HG03469 (cell line): ENCODE data around the gene DNAJB13.
A peak's percentile ranks its signal among the peaks of the same experiment; 100 is the strongest.
"Not testable (repeated sequence)": the region's sequence is repeated elsewhere in the genome, so short reads cannot be mapped to it uniquely, and the experiment has no call there.

ENCODE experiments used
- ATAC-seq: cut with Tn5 transposase; IDR thresholded peaks from one replicate; pipeline ENCODE4 v1.9.1; 2021; ENCODE audit warnings: mild to moderate bottlenecking, moderate library complexity, moderate number of reproducible peaks; ENCODE audit not compliant: unreplicated experiment

DNAJB13 gene

DNA sequence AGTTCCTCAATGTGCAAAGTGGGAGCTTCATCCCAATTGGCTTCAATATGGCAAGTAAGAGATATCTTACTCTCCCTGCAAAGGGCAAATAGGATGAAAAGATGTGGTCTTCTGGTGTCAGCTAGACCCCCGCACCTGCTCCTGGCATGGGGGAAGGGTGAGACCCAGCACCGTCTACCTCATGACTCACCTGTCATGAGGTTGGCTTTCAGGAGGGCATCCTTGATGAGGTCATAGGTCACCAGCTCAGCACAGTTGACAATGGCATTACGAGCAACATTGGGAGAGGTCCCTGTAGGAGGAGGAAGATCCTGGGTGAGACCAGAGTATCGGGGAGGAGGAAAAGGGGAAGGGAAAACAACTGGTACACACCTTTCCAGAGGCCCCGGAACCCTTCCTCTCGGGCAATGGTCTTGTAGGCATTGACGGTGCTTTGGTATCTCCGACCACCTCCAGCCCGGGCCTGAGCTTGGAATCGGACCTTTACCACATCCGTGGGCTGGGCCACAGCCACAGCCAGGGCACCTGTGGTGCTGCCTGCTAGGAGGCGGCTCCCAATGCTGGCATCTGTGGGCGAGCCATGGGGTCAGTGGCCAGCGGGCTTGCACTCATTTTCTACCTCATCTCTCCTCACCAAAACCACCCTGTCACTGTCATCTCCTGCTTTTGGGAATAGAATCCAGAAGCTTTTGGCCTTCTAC is 25.8 kb downstream of the DNAJB13 start:
- ATAC-seq: no peak

DNA sequence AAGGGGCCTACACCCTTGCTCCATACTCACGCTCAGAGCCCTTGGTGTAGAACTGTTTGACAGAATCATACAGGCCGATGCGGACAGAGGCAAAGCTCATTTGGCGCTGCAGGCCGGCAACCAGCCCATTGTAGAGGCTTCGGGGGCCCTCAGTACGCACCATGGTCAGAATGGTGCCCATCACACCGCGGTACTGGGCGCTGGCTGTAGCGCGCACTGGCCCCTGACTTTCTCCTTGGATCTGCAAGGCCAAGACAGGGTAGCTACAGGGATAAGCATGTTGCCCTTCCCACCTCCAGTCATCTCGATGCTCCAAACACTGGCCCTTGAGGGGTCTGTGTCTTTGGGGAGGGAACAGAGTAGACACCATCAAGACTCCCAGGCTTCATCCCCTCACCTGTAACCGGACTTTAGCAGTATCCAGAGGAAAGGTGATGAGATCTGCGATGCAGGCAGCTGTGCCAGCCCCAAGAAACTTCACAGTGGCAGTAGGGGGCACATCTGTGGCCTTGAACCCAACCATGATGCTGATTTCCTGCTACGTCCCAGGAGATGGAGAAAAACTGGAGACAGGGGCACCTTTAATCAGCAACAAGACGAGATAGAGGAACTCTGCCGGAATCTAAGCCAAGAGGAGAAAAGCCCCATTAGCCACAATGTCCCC is 27.2 kb downstream of the DNAJB13 start:
- no peak for ATAC-seq

DNA sequence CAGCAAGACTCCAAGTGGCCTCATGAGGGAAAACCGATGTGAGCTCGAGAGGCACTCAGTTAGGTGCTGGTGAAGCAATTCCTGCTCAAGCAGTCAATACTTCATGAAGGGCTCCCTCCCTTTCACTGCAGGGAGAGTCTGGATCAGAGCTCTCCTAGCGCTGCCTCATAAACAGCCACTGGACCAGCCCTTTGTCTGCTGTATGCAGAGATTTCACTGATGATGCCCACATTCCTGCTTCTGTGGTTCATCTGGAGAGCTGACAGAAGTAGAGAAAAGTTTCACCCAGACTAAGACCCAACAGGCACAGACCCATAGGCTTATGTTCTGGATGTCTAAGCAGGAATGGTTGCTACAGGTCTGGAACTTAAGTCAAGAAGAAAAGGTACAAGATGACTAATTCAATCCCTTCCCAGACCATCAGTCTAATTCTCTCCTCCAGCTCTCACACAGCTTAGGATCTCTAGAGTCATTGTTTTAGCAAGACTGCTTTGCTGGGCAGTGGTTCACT is 27.8 kb downstream of the DNAJB13 start:
- no peak for ATAC-seq

DNA sequence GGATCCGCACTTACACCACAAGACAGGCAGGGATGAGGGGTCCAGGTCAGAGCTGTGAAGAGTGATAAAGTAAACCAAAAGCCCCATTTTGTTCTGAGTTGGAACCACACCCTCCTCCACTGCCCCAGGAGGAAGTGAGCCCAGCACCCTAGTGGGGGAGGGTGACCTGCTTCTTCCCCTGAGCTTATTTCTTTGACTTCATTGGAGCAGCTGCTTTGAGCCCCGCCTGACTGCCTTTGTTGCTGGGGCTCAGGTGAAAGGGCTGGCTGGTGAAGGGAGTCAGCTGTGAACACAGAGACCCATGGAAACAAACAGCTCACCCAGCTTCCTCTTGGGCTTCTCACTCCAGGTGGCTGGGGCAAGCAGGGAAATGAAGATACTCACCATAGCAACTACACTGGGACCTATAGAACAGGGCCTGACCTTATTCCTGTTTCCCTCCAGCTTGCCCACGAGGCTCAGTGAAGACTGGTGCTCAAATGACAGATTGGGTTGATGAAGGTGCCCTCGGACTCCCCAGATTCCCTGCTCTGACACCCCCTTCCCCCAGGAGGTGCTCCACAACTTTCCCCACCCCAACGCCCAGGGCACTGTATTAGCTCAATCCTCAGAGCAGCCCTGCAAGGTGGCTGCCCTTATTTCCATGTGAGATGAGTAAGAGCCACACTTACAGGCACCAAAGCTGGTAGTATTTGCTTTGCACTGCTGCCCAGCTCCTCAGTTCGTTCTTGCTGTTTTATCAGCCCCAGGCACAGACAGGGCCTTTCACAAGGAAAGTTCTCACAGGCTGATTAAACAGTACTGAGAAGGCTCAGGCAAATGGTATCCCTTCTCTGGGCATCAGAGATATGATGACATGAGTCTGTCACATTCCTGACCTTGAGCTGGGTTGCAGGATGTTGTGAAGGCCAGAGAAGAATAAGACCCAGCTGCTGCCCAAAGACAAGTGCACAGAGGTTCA is 29.5 kb downstream of the DNAJB13 start:
- peak; percentile 32 for ATAC-seq

DNA sequence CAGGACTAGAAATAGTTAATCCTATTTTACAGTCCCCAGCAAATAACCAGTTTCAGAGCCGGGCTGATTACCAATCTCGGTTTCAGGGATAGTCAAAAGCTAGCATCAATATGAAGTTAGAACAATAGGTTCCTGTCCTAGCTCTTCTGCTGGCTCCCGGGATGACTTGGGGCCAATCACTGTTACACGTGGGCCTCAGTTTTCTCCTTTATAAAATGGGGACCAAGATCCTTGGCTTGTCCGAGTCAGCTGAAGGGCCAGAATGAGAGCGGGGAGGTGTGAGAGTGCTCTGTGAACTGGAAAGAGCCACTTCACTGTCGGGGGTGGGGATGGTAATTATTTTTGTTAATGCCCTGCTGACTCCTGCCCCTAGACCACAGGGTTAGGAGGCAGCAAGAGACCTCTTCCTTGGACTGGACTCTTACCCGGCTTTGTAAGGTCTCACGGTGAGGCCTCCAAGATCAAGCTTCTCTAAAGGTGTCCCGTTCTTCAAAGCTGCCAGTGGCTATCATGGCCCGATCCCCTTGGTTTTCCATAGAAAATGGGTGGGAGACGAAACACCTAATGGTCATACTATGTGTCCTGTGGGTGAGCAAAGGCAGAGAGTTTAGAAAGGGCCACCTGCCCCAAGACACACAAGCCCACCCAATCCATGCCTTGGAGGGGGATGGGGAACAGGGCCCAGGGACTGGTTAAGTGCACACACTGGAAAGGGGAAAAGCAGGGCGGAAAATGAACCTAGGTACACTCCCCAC is 30.4 kb downstream of the DNAJB13 start:
- ATAC-seq: no peak

DNA sequence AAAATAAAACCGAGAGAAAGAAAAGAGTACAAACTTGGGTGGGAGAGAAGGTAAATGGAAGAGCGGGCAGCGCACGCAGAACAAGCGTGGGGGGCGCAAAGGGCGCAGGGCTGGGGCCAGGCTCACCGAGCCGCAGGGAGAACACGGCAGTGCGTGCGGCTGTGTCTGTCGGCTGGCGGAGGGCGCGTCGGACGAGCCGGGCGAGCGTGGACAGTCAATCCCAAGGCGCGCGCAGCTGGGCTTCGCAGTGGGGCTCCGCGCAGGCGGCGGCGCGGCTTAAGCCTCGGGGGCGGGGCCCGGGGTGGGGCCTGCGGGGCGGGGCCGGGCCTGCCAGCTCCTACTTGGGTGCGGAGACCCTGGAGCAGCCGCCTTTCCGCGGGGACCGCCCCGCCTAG is 31.8 kb downstream of the DNAJB13 start, which contains the start of gene UCP2:
UCP2 (minus strand) TSS at position 249 of the 395 bp plus-strand sequence. CDS start 4,465 bp downstream, outside the sequence.
- peak; percentile 25 for ATAC-seq

DNA sequence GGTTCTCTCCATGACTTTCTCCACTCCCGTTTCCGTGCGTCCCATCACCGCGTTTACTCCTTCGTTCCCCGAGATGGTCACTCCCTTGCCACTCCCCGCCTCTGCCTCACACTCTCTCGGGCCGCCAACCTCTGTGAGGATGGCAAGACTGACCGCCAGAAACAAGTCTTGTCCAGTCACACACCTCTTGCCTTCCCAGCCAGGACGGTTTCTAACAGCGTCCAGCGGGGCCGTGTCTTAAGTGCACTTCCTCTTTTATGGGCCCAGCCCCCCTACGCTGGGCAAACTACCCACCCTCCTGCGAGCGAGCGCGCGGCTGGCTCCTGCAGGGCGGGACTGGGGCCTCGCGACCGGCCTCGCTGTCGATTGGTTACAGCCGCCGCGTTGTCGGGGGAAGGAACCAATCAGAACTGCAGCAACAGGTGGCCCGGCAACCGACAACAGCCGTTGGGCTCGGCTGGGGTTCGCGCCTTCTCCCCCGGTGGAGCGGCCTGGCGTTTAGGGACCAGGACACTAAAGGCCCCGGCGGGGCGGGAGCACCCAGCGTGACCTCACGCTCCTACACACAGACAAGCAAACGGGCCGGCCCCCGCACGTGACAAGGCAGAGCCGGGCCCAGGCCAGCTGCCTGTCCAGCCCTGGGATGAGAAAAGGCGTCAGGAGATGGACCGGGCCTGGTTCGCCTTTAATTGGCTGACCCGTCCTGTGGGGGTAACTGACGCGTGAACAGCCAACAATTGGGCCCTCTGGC is 32.3 kb downstream of the DNAJB13 start:
- ATAC-seq: peak; percentile 33

DNA sequence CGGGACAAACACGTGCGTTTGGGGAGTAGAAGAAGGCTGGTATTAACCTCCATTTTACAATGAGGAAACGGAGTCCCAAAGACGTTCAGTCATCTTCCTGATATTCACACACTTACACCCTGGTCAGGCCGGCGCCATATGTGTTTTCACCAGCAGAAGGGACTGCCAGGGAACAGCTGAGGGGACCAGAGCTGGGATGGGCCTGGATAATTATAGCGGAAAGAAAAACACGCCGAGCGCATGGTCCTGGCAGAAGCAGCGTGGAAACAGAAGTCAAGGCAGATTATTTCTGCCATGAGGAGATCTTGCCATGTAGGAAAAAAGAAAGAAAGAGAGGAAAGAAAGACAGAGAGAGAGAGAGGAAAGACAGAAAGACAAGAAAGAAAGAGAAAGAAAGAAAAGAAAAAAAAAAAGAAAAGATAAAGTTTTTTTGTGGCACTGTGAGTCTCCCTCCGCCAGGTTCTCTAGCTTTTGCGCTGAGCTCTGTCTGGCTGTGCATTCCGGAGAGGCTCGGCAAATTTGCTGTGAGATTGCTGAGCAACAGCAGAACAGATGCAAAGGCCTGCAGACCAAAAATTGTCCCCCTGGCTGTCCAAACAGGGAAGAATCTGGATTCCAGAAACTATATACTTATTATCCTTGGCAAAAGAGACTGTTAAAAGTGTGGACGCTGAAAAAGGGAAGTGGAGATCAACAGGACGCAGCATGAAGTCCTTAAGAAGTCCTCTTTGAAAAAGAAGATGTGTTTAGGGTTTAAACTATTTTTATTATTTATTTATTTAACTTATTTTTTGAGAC is 33.1 kb downstream of the DNAJB13 start:
- no peak for ATAC-seq

DNA sequence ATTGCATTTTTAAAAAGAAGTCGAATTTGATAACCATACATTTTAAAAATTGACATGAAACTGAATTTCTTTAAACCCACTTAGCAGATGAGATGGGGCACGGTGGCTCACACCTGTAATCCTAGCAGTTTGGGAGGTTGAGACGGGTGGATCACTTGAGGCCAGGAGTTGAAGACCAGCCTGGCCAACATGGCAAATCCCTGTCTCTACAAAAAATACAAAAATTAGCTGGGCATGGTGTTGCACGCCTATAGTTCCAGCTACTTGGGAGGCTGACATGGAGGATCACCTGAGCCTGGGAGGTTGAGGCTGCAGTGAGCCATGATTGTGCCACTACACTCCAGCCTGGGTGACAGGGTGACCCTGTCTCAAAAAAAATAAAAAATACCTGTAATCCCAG is 34.8 kb downstream of the DNAJB13 start:
- ATAC-seq: not testable (repeated sequence)

DNA sequence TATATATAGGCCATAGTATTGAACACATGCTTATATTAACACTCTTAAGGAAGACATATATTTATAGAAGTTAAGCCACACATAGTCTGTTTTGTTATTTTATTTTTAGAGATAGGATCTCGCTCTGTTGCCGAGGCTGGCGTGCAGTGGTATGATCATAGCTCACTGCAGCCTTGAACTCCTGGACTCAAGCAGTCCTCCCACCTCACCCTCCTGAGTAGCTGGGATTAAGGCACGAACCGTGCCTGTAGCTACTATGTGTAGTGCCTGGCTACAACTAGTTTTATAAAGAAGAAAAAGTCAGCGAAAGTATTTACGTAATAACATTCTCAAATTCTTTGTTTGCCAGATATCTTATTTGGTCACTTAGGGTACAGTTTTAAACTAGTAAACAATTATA is 37.4 kb downstream of the DNAJB13 start:
- ATAC-seq: no peak

DNA sequence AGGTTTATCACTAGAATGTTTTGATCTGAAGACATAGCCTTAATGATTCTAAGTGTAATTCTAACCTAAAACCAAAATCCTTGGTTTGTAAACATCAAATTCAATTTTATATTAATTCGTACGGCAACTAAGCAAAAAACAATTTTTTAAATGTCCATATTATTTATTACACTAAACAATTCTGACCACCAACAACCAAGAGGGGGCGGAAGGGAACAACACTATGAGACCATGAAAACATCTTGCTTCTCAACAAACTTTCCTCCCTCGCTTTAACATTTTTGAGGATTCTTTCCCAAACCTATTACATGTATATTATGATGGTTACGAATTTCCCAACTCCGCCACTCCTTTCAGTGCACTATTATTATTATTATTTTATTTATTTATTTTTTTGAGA is 38.3 kb downstream of the DNAJB13 start:
- ATAC-seq: no peak

DNA sequence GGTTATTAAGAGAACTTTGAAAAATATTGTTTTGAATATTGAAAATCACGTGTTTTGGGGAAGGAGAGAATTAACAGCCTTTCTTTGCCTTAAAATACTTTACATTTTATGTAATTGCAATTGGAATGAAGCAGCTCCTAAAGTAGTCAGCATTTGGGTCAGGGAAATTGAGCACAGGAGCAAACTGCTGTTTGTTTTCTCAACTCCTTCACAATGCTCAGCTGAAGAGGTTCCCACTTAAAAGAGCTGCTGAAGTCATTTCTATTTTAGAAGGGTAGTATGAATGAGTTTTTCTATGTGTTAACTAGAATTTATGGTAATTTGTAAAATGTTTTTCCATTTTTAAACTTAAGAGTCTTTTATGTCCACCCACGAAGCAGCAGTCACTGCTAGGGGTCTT is 39.9 kb downstream of the DNAJB13 start:
- ATAC-seq: no peak

DNA sequence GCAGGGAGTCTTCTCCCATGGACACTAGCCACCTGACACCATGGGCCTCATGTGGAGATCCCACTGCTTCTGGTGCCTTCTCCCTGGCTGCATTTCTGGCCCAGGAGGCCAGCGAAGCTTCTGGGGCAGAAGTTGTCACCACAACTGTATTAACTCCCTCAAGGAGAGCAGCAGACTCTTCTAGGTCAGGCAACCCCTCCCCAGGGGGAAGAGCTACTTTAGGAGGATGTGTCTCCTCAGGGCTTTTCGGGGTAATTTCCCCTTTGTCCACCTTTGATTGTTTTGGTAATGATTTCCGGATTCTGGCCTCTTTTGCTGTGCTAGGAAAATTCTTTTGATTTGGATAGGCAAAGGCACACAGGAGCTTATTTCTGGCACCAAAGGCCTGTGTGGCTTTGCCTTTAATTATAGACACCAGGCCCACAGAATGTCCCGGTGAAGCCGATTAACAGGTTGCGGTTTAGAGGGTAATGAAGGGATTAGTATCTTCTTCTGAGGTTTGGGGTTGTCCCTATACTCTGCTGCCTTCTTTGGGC is 40.7 kb downstream of the DNAJB13 start:
- ATAC-seq: no peak

DNA sequence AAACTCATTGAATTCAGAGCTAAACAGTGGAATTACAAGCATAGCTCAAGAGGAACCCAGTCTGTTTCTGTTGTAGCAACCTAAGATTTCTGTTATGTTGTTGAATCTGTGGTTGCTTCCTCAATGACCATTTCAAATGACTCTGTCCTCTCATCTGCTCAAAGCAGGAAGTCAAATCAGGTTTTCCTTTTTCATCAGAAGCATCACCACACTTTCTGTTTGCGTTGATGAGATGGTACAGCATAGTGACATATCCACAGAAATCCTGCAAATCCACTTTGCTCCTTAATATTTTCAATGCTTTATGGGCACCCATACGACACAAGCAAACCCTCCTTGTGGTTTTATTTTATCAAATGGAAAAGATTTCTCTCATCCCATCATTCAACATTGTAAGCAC is 44.4 kb downstream of the DNAJB13 start:
- ATAC-seq: no peak

DNA sequence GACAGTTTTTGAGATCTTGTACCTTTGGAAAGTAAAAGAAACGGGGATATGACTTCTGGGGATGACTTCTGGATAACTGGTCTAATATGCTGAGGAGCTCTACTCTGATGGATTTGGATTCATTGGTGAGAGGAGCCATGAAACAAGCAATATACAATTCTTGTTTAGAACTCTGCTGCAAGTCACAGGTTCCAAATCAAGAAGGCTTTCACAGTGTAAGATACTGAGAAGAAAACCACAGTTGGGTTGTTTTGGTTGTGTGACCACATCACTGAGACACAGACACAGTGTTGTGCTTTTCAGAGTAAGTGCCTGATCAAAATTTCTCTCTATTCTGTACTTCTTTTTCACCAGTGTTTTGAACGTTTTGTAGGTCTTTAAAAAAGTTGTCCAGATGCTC is 44.9 kb downstream of the DNAJB13 start:
- ATAC-seq: no peak

DNA sequence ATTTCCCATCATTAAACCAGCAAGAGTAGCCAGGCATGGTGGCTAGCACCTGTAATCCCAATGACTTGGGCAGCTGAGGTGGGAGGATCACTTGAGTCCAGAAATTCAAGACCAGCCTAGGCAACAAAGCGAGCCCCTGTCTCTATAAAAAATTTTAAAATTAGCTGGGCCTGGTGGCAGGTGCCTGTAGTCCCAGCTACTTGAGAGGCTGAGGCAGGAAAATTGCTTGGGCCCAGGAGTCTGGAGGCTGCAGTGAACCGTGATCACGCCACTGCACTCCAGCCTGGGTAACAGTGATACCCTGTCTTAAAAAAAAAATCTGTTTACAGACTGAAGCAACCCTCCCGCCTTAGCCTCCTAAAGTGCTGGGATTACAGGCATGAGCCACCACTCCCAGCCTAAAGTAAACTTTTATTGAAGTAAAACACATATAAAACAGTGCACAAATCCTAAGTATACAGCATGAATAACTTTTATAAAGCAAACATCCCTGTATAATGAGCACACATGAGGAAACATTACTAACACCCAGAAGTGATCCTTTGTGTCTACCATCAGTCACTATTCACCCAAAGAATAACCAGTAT is 45.4 kb downstream of the DNAJB13 start:
- no peak for ATAC-seq

DNA sequence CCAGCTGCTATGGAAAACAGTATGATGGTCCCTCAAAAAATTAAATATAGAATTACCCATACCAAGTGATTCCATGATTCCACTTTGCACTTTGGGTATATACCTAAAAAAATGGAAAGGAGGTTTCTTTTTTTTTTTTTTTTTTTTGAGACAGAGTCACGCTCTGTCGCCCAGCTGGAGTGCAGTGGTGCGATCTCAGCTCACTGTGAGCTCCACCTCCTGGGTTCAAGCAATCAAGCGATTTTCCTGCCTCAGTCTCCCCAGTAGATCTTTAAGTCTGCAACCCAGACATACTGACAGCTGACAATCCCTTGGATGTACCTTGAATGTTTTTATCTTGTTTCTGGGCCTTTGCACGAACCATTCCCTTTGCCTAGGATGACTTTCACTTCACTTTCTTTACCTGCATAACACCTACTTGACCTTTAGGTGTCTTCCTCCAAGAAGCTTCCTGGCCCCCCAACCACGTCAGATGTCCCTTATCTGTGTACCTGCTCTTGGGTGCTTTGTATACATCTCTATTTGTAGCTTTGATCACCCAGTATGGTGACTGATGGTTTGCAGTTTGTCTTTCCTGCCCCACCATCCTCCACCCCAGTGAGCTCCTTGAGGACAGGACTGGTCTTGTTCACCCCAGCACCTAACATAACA is 46.4 kb downstream of the DNAJB13 start:
- no peak for ATAC-seq
